Measurements from ENCODE around the gene SOWAHB.

Gene SOWAHB

GRCh38 chr4:76898385-76898692 lies 395 bp upstream of the SOWAHB start:
- H3K4me3 ChIP-seq (ENCODE audit: low read depth in 1 of 2, low read length in 2 of 2): no peak overlapping the region

GRCh38 chr4:76896614-76897535 lies 1.1 kb downstream of the SOWAHB start:
- peaks cover 2% of the 10 kb centered on the region for H3K27me3 ChIP-seq (ENCODE audit: insufficient read depth, low read length, poor library complexity)
- no peak overlapping the region for H3K9ac ChIP-seq (ENCODE audit: low read depth, low read length)
- DNase-seq: no peak

More at GRCh38 chr4:76898385-76898692, 395 bp upstream of the SOWAHB start:
- Histone ChIP-seq H3K4me2 (ENCODE audit: insufficient read depth, low read length) (no peak overlapping the region), H3K36me3 (ENCODE audit: insufficient read depth, low read length) (no peaks in the 10 kb centered on the region), H3K9me3 (ENCODE audit: insufficient read depth, low read length, severe bottlenecking) (no peaks in the 10 kb centered on the region), H3K79me2 (ENCODE audit: insufficient read depth, low read length) (no peaks in the 10 kb centered on the region), H4K20me1 (ENCODE audit: insufficient read depth, low read length) (no peaks in the 10 kb centered on the region), H2AFZ (ENCODE audit: low read depth, low read length) (no peak overlapping the region), H3K4me1 (ENCODE audit: insufficient read depth, low read length) (no peaks in the 10 kb centered on the region), H3K27me3 (ENCODE audit: insufficient read depth, low read length, poor library complexity) (no peaks in the 10 kb centered on the region), H3K9ac (ENCODE audit: low read depth, low read length) (no peak overlapping the region), H3K27ac (ENCODE audit: low read length) (no peak overlapping the region)
- DNase-seq: no peak
- TF ChIP-seq, protein P1, sequence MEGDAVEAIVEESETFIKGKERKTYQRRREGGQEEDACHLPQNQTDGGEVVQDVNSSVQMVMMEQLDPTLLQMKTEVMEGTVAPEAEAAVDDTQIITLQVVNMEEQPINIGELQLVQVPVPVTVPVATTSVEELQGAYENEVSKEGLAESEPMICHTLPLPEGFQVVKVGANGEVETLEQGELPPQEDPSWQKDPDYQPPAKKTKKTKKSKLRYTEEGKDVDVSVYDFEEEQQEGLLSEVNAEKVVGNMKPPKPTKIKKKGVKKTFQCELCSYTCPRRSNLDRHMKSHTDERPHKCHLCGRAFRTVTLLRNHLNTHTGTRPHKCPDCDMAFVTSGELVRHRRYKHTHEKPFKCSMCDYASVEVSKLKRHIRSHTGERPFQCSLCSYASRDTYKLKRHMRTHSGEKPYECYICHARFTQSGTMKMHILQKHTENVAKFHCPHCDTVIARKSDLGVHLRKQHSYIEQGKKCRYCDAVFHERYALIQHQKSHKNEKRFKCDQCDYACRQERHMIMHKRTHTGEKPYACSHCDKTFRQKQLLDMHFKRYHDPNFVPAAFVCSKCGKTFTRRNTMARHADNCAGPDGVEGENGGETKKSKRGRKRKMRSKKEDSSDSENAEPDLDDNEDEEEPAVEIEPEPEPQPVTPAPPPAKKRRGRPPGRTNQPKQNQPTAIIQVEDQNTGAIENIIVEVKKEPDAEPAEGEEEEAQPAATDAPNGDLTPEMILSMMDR (IDR thresholded peaks at IDR 0.05; ENCODE audit: borderline replicate concordance, extremely low read depth, low read length, poor library complexity, severe bottlenecking): no peak
- no peak for TF ChIP-seq EZH2 (IDR thresholded peaks at IDR 0.05; ENCODE audit: borderline replicate concordance, low read depth, low read length, severe bottlenecking)
- no peak for ATAC-seq (ENCODE audit: insufficient read depth, low read depth)

DNA sequence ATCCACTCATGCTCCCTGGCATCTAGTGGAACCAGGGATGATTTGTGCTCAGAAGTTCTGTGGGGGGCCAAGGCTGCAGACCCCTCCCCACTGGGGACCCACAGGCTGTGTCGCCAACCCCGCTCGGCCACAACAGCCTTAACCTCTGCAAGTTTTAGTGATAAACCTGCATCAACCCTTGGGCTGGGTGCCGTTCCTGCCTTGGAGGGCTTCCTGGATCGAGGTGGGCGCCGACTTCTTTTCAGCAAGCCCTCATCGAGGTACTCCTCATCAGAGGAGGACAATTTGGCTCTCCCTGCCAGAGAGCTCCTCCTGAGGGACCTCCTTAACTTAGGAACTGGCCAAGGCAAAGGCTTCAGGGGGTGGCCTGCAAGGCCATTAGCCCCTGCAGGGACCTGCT lies 1.9 kb downstream of the SOWAHB start:
- Histone ChIP-seq H4K20me1 (ENCODE audit: insufficient read depth, low read length) (no peaks in the 10 kb centered on the region), H3K79me2 (ENCODE audit: insufficient read depth, low read length) (no peaks in the 10 kb centered on the region), H3K27me3 (ENCODE audit: insufficient read depth, low read length, poor library complexity) (peaks cover 2% of the 10 kb centered on the region), H2AFZ (ENCODE audit: low read depth, low read length) (no peak overlapping the region), H3K9ac (ENCODE audit: low read depth, low read length) (no peak overlapping the region), H3K27ac (ENCODE audit: low read length) (no peak overlapping the region), H3K4me2 (ENCODE audit: insufficient read depth, low read length) (no peak overlapping the region), H3K4me1 (ENCODE audit: insufficient read depth, low read length) (no peaks in the 10 kb centered on the region), H3K36me3 (ENCODE audit: insufficient read depth, low read length) (no peaks in the 10 kb centered on the region), H3K9me3 (ENCODE audit: insufficient read depth, low read length, severe bottlenecking) (no peaks in the 10 kb centered on the region), H3K4me3 (ENCODE audit: low read depth in 1 of 2, low read length in 2 of 2) (no peak overlapping the region)
- DNase-seq (no peak), ATAC-seq (ENCODE audit: insufficient read depth, low read depth) (no peak)
- TF ChIP-seq, protein P1 (IDR thresholded peaks at IDR 0.05; ENCODE audit: borderline replicate concordance, extremely low read depth, low read length, poor library complexity, severe bottlenecking): no peak
- no peak for TF ChIP-seq EZH2 (IDR thresholded peaks at IDR 0.05; ENCODE audit: borderline replicate concordance, low read depth, low read length, severe bottlenecking)

More at GRCh38 chr4:76896614-76897535, 1.1 kb downstream of the SOWAHB start:
- no peak overlapping the region for H3K4me2 ChIP-seq (ENCODE audit: insufficient read depth, low read length)
- H3K9me3 ChIP-seq (ENCODE audit: insufficient read depth, low read length, severe bottlenecking): no peaks in the 10 kb centered on the region
- no peak for ATAC-seq (ENCODE audit: insufficient read depth, low read depth)
- no peaks in the 10 kb centered on the region for H3K36me3 ChIP-seq (ENCODE audit: insufficient read depth, low read length)
- TF ChIP-seq EZH2 (IDR thresholded peaks at IDR 0.05; ENCODE audit: borderline replicate concordance, low read depth, low read length, severe bottlenecking): no peak
- TF ChIP-seq, protein P1 (IDR thresholded peaks at IDR 0.05; ENCODE audit: borderline replicate concordance, extremely low read depth, low read length, poor library complexity, severe bottlenecking): no peak
- no peak overlapping the region for H3K4me3 ChIP-seq (ENCODE audit: low read depth in 1 of 2, low read length in 2 of 2)
- no peaks in the 10 kb centered on the region for H4K20me1 ChIP-seq (ENCODE audit: insufficient read depth, low read length)
- no peaks in the 10 kb centered on the region for H3K79me2 ChIP-seq (ENCODE audit: insufficient read depth, low read length)
- no peak overlapping the region for H2AFZ ChIP-seq (ENCODE audit: low read depth, low read length)
- no peaks in the 10 kb centered on the region for H3K4me1 ChIP-seq (ENCODE audit: insufficient read depth, low read length)
- no peak overlapping the region for H3K27ac ChIP-seq (ENCODE audit: low read length)
